WI38 (cell line): ENCODE measurements around the gene TERB2.
"Not testable (repeated sequence)": the region's sequence is repeated elsewhere in the genome, so short reads cannot be mapped to it uniquely, and the experiment has no call there.

Experiments
- H3K4me3 ChIP-seq: 2 replicates; pipeline ENCODE4 v1.5.1; 2011; ENCODE audit warnings: low read depth, mild to moderate bottlenecking, control low read depth, low read length
- CTCF ChIP-seq: IDR thresholded peaks from 2 replicates; pipeline ENCODE4 v1.5.1; 2012; ENCODE audit warnings: low read depth, mild to moderate bottlenecking, control low read depth, low read length

The TERB2 gene

DNA sequence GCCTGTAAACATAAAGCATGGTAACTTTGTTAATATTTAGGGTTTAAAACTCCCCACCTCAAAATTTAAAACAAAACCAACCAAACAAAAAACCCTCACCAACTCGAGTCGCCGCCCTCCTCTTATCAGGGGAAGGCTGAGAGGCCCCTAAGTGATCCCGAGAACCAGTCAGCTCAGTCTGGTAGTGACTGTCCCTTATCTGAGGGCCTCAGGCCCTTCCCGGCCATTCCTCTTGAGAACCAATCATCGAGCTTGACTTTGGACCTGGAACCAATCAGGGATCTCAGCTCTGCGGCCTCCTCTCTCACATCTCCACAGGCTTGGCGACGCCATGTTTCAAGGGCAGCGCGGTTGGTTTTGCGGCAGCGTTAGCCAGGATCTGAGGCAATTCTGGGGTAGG lies at the start of gene TERB2:
TERB2 (plus strand) TSS at position 300 of the 400 bp plus-strand sequence; CDS start at position 332, 32 bp downstream.
- TF ChIP-seq CTCF: no peak
- no peak within 1 kb of the TSS for H3K4me3 ChIP-seq

- no peak for TF ChIP-seq CTCF
- no peak overlapping the region for H3K4me3 ChIP-seq
These were observed 47.1 kb upstream of the TERB2 start for GRCh38 chr15:44909423-44909822.

DNA sequence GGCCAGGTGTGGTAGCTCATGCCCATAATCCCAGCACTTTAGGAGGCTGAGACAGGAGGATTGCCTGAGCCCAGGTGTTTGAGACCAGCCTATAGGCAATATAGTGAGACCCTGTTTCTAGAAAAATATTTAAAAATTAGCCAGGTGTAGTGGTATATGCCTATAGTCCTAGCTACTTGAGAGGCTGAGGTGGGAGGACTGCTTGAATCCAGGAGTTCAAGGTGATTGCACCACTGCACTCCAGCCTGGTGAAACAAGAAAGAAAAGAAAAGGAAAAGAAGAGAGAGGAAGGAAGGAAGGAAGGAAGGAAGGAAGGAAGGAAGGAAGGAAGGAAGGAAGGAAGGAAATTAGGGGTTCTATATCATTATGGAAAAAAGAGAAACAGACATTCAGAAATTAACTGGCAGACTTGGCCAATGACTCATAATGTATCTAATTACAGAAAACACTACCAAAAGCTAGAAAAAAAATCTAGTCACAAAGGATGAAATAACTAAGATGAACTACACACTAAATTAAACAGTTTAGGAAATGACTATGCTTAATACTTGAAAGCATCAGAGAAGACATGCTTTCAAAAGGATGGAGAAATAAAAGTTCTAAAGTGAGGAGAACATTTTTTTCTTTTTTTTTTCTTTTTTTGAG lies 45.4 kb upstream of the TERB2 start:
- H3K4me3 ChIP-seq: no peak overlapping the region
- no peak for TF ChIP-seq CTCF

DNA sequence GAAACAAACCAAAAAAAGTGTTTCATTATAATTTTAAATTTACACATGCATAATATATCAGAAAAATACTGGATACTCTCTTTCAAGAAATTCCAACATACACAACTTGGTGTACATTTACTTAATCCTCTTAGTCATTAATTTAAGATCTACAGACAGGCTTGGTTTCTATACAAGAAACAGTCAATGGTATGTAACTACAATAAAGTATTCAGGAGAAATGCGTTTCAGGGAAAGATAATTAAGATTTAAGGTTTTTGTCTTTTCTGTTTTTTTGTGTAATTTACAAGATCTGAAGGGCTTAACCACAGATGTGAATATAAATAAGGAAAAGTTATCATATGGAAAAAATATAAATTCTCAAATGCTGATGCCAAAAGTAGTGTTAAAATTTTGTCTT lies 44.3 kb upstream of the TERB2 start:
- H3K4me3 ChIP-seq: not testable (repeated sequence)

GRCh38 chr15:44912974-44913448 lies 43.5 kb upstream of the TERB2 start:
- H3K4me3 ChIP-seq: not testable (repeated sequence)

DNA sequence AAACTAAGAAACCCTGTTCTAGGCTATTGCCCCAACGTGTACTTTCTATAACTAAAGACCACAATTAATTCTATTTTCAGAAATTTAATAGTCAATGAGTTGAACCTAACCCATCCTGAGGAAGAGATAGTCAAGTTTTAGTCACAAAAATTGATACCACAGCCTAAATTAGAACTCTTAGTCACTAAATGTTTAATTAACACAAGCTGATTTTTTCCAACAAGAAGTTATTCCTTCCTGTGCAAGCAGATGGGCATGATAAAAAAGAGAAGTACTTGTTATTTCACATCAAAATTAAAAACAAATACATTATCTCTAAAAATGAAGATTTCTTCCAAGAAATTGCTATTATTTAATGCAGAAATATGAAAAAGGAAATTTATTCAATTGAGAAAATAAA lies 38.4 kb upstream of the TERB2 start:
- TF ChIP-seq CTCF: no peak
- H3K4me3 ChIP-seq: no peak overlapping the region

DNA sequence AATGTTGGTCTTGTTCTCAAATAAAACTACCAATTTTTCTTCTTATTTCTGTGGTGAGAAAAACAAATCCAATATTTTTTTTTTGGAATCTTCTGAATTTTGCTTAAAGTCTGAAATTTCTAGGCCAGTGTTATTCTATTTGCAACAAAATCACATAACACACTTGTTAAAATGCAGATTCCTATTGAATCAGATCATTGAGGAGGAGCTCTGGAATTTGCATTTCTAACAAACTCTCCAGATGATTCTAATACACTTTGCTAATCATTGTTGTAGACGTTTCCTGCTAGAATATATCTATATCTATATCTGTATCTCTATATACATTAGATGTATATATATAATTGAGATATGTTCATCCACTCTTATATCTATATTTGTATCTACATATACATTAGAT lies 27.8 kb upstream of the TERB2 start:
- H3K4me3 ChIP-seq: not testable (repeated sequence)

DNA sequence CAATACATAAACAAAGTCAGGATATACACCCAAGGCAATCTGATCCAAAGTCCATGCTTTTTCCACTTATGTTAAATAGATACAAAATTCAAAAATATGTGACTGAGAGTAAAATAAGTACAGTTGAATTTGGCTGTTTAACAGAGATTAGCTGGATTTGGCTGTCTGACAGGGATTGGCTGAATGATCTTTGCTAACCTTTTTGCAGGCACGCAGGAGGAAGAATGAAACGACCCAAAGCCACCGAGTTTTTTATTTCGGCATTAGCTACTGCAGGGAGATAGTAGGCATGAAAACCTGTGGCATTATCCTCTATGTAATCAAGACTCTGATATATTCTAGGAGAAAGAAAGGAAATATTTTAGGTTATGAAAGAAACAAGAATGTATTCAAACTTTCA lies 26.2 kb upstream of the TERB2 start:
- not testable (repeated sequence) for H3K4me3 ChIP-seq

GRCh38 chr15:44958302-44958701 lies 1.8 kb downstream of the TERB2 start:
- not testable (repeated sequence) for H3K4me3 ChIP-seq

DNA sequence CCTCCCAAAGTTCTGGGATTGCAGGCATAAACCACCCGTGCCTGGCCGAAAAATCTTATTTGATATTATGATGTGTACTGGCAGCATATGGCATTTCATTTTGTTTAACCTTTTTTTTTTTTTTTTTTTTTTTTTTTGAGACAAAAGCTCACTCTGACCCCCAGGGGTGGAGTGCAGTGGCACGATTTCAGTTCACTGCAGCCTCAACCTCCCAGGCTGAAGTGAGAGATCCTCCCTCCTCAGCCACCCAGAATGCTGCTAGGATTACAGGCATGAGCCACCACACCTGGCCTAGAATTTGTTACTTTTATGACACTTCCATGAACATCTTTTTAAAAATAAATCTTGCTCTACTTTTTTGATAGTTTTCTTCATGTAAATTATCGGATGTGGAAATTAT lies 12.0 kb downstream of the TERB2 start:
- no peak for TF ChIP-seq CTCF
- no peak overlapping the region for H3K4me3 ChIP-seq
